Measurements from ENCODE around the gene NAT9. TPM values are rescaled to one million over a fixed set of nuclear protein-coding genes. Genes with fewer than 3 reads are reported as not detected.

Gene NAT9
- total and polyA plus RNA-seq, 2 donors (not counting 1 experiment from before 2014, with no cell fraction given): 34.7 to 39.6 TPM

DNA sequence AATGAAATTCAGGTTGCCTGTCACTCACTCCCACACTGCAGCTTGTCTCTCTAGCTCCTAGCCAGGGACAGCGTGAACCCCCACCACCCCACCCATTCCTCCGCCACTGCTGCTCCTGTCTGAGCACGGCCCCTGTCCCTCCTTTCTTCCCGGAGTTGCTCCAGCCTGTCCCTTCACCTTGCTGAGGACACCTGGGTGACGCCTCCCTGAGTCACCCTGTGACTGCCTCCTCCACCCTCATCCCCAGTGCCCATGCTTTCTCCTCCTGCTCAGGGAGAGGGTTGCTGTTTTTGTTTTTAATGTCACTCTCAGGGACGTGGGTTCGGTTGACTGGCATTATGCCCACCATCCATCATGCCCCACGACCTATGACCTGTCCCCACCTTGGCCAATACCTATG, 25.8 kb upstream of the NAT9 start:
- no peak overlapping the region for H3K9ac ChIP-seq (ENCODE audit: insufficient read depth, low read length)
- peaks cover 7% of the 10 kb centered on the region for H3K36me3 ChIP-seq (ENCODE audit: control insufficient read depth, insufficient read depth, low read length)

DNA sequence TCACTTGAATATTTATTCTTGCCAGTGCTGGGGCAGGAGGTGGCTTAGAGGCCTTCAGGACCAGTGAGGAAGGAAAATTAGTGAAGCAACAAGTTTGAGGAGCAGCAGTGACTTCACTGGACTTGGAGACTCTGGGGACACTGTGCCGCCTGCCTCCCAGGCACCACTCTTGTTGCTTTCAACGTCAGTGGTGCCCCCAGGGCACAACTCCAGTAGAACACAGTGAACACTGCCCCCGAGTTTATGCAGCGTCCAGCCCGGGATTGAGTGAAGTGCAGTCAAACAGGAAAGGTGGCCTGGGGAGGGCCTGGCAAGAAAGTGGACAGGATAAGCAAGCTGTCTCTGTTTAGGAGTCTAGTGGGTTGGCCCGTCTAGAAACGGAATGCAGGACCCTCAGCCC, 24.4 kb upstream of the NAT9 start:
- Histone ChIP-seq H3K27me3 (ENCODE audit: control insufficient read depth, insufficient read depth, low read length) (no peaks in the 10 kb centered on the region), H3K79me2 (ENCODE audit: control insufficient read depth, insufficient read depth, low read length) (no peaks in the 10 kb centered on the region), H3K4me2 (ENCODE audit: extremely low read depth, insufficient read depth, low read length) (no peak overlapping the region), H3K36me3 (ENCODE audit: control insufficient read depth, insufficient read depth, low read length) (peaks cover 11% of the 10 kb centered on the region), H3K27ac (ENCODE audit: insufficient read depth, low read length) (no peak overlapping the region), H3K4me3 (replicated peaks in 1 of 4; ENCODE audit: control extremely low read depth in 1 of 4, insufficient read depth in 1 of 4, low read depth in 3 of 4, low read length in 4 of 4) (no peak overlapping the region), H4K20me1 (ENCODE audit: control insufficient read depth, extremely low read depth, insufficient read depth, low read length) (no peaks in the 10 kb centered on the region), H3K9me3 (ENCODE audit: control insufficient read depth, insufficient read depth, low read depth, low read length) (no peaks in the 10 kb centered on the region), H3K4me1 (ENCODE audit: control insufficient read depth, extremely low read depth, insufficient read depth, low read length) (peaks cover 2% of the 10 kb centered on the region), H3K9ac (ENCODE audit: insufficient read depth, low read length) (no peak overlapping the region), H2AFZ (ENCODE audit: low read length) (no peak overlapping the region)
- TF ChIP-seq, protein P1, sequence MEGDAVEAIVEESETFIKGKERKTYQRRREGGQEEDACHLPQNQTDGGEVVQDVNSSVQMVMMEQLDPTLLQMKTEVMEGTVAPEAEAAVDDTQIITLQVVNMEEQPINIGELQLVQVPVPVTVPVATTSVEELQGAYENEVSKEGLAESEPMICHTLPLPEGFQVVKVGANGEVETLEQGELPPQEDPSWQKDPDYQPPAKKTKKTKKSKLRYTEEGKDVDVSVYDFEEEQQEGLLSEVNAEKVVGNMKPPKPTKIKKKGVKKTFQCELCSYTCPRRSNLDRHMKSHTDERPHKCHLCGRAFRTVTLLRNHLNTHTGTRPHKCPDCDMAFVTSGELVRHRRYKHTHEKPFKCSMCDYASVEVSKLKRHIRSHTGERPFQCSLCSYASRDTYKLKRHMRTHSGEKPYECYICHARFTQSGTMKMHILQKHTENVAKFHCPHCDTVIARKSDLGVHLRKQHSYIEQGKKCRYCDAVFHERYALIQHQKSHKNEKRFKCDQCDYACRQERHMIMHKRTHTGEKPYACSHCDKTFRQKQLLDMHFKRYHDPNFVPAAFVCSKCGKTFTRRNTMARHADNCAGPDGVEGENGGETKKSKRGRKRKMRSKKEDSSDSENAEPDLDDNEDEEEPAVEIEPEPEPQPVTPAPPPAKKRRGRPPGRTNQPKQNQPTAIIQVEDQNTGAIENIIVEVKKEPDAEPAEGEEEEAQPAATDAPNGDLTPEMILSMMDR (conservative IDR thresholded peaks at IDR 0.05 in 1 of 2, IDR thresholded peaks at IDR 0.05 in 1 of 2; ENCODE audit: low read depth in 1 of 2, low read length in 2 of 2): no peak
- TF ChIP-seq EZH2 (IDR thresholded peaks at IDR 0.05; ENCODE audit: low read length, missing control alignments): no peak
- DNase-seq (ENCODE audit: low read depth in 2 of 2): no peak

More for the DNA sequence above, 25.8 kb upstream of the NAT9 start:
- no peaks in the 10 kb centered on the region for H3K79me2 ChIP-seq (ENCODE audit: control insufficient read depth, insufficient read depth, low read length)
- no peak overlapping the region for H2AFZ ChIP-seq (ENCODE audit: low read length)
- H3K27me3 ChIP-seq (ENCODE audit: control insufficient read depth, insufficient read depth, low read length): no peaks in the 10 kb centered on the region
- H4K20me1 ChIP-seq (ENCODE audit: control insufficient read depth, extremely low read depth, insufficient read depth, low read length): no peaks in the 10 kb centered on the region
- DNase-seq (ENCODE audit: low read depth in 2 of 2): no peak
- H3K4me1 ChIP-seq (ENCODE audit: control insufficient read depth, extremely low read depth, insufficient read depth, low read length): peaks cover 2% of the 10 kb centered on the region
- TF ChIP-seq, protein P1 (conservative IDR thresholded peaks at IDR 0.05 in 1 of 2, IDR thresholded peaks at IDR 0.05 in 1 of 2; ENCODE audit: low read depth in 1 of 2, low read length in 2 of 2): no peak
- TF ChIP-seq EZH2 (IDR thresholded peaks at IDR 0.05; ENCODE audit: low read length, missing control alignments): no peak
- H3K4me3 ChIP-seq (replicated peaks in 1 of 4; ENCODE audit: control extremely low read depth in 1 of 4, insufficient read depth in 1 of 4, low read depth in 3 of 4, low read length in 4 of 4): no peak overlapping the region
- no peak overlapping the region for H3K4me2 ChIP-seq (ENCODE audit: extremely low read depth, insufficient read depth, low read length)
- no peak overlapping the region for H3K27ac ChIP-seq (ENCODE audit: insufficient read depth, low read length)
- no peaks in the 10 kb centered on the region for H3K9me3 ChIP-seq (ENCODE audit: control insufficient read depth, insufficient read depth, low read depth, low read length)

DNA sequence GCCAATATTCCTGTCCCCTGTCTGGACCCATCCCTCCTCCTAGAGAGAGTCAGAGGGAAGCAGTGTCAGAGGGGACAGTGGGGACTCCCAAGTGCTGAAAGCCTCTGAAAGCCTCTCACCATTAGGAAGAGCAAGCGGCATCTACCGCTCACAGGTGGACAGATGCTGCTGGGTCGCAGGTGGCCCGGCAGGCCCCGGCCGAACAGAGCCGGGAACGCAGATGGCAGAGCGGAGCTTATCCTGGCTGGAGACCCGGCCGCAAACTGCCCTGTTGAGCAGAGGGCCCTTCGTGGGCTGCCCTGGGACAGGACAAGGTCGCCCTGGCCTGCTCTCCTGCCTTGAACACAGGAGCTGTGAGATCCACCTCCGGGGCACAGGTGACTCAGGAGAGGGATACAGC, 23.0 kb upstream of the NAT9 start:
- no peak for DNase-seq (ENCODE audit: low read depth in 2 of 2)
- no peaks in the 10 kb centered on the region for H3K27me3 ChIP-seq (ENCODE audit: control insufficient read depth, insufficient read depth, low read length)
- TF ChIP-seq, protein P1 (conservative IDR thresholded peaks at IDR 0.05 in 1 of 2, IDR thresholded peaks at IDR 0.05 in 1 of 2; ENCODE audit: low read depth in 1 of 2, low read length in 2 of 2): no peak
- TF ChIP-seq EZH2 (IDR thresholded peaks at IDR 0.05; ENCODE audit: low read length, missing control alignments): no peak
- no peak overlapping the region for H3K4me3 ChIP-seq (replicated peaks in 1 of 4; ENCODE audit: control extremely low read depth in 1 of 4, insufficient read depth in 1 of 4, low read depth in 3 of 4, low read length in 4 of 4)
- H2AFZ ChIP-seq (ENCODE audit: low read length): no peak overlapping the region
- H3K27ac ChIP-seq (ENCODE audit: insufficient read depth, low read length): no peak overlapping the region
- no peaks in the 10 kb centered on the region for H3K79me2 ChIP-seq (ENCODE audit: control insufficient read depth, insufficient read depth, low read length)
- no peak overlapping the region for H3K4me2 ChIP-seq (ENCODE audit: extremely low read depth, insufficient read depth, low read length)
- H4K20me1 ChIP-seq (ENCODE audit: control insufficient read depth, extremely low read depth, insufficient read depth, low read length): no peaks in the 10 kb centered on the region
- peaks cover 2% of the 10 kb centered on the region for H3K4me1 ChIP-seq (ENCODE audit: control insufficient read depth, extremely low read depth, insufficient read depth, low read length)
- no peaks in the 10 kb centered on the region for H3K9me3 ChIP-seq (ENCODE audit: control insufficient read depth, insufficient read depth, low read depth, low read length)
- H3K9ac ChIP-seq (ENCODE audit: insufficient read depth, low read length): no peak overlapping the region
- H3K36me3 ChIP-seq (ENCODE audit: control insufficient read depth, insufficient read depth, low read length): peaks cover 11% of the 10 kb centered on the region
